ENCODE measurements around the gene UGT2B15.
"Not testable (repeated sequence)": the region's sequence is repeated elsewhere in the genome, so short reads cannot be mapped to it uniquely, and the experiment has no call there.

Gene UGT2B15

DNA sequence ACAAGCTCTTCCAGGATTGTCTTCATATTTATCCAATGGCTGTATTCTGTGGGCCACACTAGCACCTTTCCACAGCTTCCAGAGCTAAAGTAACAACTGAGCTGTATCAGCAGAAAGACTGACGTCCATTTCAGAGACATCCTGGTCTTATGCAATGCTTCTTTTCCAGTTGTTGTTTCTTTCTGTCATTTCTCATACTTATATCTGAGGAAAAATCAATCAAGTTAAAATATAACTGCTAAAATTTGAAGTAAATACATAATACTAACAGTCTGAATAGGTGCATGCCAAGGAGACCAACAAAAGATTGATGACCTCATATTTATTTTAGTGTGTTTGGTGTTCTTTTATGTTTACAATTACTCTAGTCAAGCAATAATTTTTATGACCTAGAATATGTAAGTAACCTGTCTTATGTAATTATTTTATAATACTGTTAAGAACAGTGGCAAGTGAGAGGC is at the start of gene UGT2B15:
Gene UGT2B15, minus strand, starts transcription at position 174 of the 461 bp plus-strand sequence. Its CDS starts 34 bp downstream, at position 140.
- H3K9me3 ChIP-seq (ENCODE audit: control insufficient read depth in 2 of 2, low read length in 2 of 2); H3K4me3 ChIP-seq (ENCODE audit: low read length in 2 of 2); H3K4me1 ChIP-seq (ENCODE audit: control insufficient read depth, insufficient read depth, low read length); H3K9ac ChIP-seq (ENCODE audit: low read length in 2 of 2); H3K27me3 ChIP-seq (ENCODE audit: control insufficient read depth in 1 of 2, insufficient read depth in 2 of 2, low read length in 2 of 2); H3K36me3 ChIP-seq (ENCODE audit: control insufficient read depth in 2 of 2, insufficient read depth in 2 of 2, low read length in 2 of 2); H3K27ac ChIP-seq (ENCODE audit: low read length): not testable (repeated sequence)

DNA sequence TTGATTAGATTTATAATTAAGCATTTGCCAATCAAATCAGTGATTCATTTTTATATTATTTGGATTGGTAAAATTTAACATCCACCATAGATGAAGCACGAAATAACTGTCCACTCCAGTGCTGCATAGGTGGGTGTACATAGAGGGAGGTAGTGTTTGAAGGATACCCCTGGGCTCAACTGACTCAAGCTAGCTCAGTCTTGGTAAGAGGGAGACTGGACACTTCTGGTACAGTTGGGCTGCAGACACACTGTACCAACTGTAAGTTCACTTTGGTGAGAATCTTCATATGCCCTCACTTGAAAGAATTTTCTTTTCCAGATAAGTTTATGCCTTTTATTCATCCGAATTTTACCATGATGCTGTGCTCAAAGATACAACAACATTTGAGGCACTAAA is 48.6 kb upstream of the UGT2B15 start:
- H3K4me1 ChIP-seq (ENCODE audit: control insufficient read depth, insufficient read depth, low read length) = no peaks in the 10 kb centered on the region
- H3K27ac ChIP-seq (ENCODE audit: low read length) = no peak overlapping the region
- no peak overlapping the region for H3K9ac ChIP-seq (ENCODE audit: low read length in 2 of 2)
- H3K36me3 ChIP-seq (ENCODE audit: control insufficient read depth in 2 of 2, insufficient read depth in 2 of 2, low read length in 2 of 2) = no peaks in the 10 kb centered on the region
- H3K27me3 ChIP-seq (ENCODE audit: control insufficient read depth in 1 of 2, insufficient read depth in 2 of 2, low read length in 2 of 2) = no peaks in the 10 kb centered on the region
- H3K9me3 ChIP-seq (ENCODE audit: control insufficient read depth in 2 of 2, low read length in 2 of 2) = peaks cover 0 to 2% of the 10 kb centered on the region in 2 donors
- H3K4me3 ChIP-seq (ENCODE audit: low read length in 2 of 2) = no peak overlapping the region

DNA sequence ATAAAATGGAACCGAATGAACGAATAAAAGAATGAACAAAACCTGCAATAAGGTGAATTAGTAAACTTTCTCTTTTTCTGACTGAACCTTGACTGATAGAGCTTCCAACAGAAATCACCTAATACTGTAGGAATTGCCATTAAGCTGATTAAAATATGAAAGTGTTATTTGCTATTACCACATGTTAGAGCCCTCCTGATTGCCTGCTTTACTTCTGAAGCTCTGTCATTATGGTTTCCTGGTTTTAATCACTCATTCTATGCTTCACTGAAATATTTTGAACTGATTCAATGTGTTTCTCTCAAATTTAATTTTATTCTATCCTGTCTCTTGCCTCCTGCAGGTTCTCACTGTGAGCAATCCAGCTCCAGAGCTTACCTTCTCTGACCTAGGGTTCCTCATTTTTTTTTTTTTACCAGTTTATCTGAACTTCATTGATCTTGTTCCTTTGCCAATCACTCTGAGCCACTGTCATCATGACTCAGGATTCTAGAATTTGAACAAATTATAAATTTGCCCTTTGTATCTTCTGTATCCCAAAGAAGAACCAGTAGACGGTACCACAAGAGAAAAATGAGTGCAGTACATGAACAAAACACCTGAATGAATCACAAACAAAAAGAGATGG is 48.1 kb upstream of the UGT2B15 start:
- Histone ChIP-seq H3K36me3 (ENCODE audit: control insufficient read depth in 2 of 2, insufficient read depth in 2 of 2, low read length in 2 of 2) (no peaks in the 10 kb centered on the region), H3K27ac (ENCODE audit: low read length) (no peak overlapping the region), H3K9me3 (ENCODE audit: control insufficient read depth in 2 of 2, low read length in 2 of 2) (peaks cover 0 to 2% of the 10 kb centered on the region in 2 donors), H3K9ac (ENCODE audit: low read length in 2 of 2) (no peak overlapping the region), H3K4me3 (ENCODE audit: low read length in 2 of 2) (no peak overlapping the region), H3K27me3 (ENCODE audit: control insufficient read depth in 1 of 2, insufficient read depth in 2 of 2, low read length in 2 of 2) (no peaks in the 10 kb centered on the region), H3K4me1 (ENCODE audit: control insufficient read depth, insufficient read depth, low read length) (no peaks in the 10 kb centered on the region)

DNA sequence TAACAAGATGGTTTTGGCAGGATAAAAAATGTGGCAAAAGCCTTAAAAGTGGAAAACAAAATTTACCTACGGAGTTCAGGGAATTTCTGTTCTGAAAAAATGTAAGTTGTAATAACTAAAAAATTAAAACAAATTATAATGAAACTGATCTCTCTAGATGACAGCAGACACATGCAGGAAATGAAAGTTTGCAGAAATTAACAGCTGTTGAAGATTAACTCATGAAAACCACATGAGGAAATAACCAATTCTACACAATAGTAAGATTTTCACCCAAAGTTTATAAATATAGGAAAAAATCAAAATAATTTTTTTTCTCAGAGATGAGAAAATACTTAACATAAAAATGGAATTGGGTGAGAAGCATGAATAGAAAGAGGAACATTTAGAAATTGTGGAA is 47.5 kb upstream of the UGT2B15 start:
- Histone ChIP-seq H3K4me3 (ENCODE audit: low read length in 2 of 2) (no peak overlapping the region), H3K27me3 (ENCODE audit: control insufficient read depth in 1 of 2, insufficient read depth in 2 of 2, low read length in 2 of 2) (no peaks in the 10 kb centered on the region), H3K4me1 (ENCODE audit: control insufficient read depth, insufficient read depth, low read length) (no peaks in the 10 kb centered on the region), H3K36me3 (ENCODE audit: control insufficient read depth in 2 of 2, insufficient read depth in 2 of 2, low read length in 2 of 2) (no peaks in the 10 kb centered on the region), H3K9me3 (ENCODE audit: control insufficient read depth in 2 of 2, low read length in 2 of 2) (peaks cover 0 to 2% of the 10 kb centered on the region in 2 donors), H3K9ac (ENCODE audit: low read length in 2 of 2) (no peak overlapping the region), H3K27ac (ENCODE audit: low read length) (no peak overlapping the region)

DNA sequence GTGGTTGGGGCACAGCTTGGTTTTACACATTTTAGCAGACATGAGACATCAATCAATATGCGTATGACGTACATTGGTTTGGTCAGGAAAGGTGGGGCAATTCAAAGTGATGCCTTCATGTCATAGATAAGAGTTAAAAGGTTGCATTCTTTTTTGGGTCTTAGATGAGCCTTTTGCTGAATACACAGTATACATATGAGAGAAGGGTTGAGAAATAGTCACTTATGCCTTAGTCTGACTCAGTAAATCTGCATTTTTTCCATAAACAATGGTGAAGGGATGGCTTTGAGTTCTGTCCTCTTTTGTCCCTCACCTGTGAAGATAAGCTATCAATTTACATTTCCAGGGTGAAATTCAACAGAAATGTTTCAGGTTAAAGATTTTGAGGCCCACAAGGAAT is 43.9 kb upstream of the UGT2B15 start:
- Histone ChIP-seq H3K4me3 (ENCODE audit: low read length in 2 of 2) (no peak overlapping the region), H3K9ac (ENCODE audit: low read length in 2 of 2) (no peak overlapping the region), H3K36me3 (ENCODE audit: control insufficient read depth in 2 of 2, insufficient read depth in 2 of 2, low read length in 2 of 2) (no peaks in the 10 kb centered on the region), H3K4me1 (ENCODE audit: control insufficient read depth, insufficient read depth, low read length) (no peaks in the 10 kb centered on the region), H3K27me3 (ENCODE audit: control insufficient read depth in 1 of 2, insufficient read depth in 2 of 2, low read length in 2 of 2) (no peaks in the 10 kb centered on the region), H3K27ac (ENCODE audit: low read length) (no peak overlapping the region), H3K9me3 (ENCODE audit: control insufficient read depth in 2 of 2, low read length in 2 of 2) (no peaks in the 10 kb centered on the region)

DNA sequence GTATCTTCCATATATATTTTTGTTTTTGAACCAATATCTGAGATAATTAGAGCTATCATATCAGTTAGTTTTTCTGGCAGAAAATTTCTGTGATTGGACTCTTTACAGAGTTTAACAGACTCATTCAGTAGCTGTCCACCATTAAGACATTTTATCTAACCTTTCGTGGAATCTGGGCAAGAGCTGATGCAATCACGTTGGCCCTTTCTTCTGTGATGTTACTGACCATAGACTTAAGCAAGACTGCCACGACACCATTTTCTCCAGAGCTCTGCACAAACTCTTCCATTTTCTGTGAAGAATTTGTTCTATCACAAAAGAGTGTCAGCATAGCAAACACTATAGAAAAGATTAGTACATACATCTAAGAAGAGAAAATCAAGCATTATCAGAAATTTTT is 41.8 kb upstream of the UGT2B15 start:
- Histone ChIP-seq H3K9me3 (ENCODE audit: control insufficient read depth in 2 of 2, low read length in 2 of 2) (no peaks in the 10 kb centered on the region), H3K36me3 (ENCODE audit: control insufficient read depth in 2 of 2, insufficient read depth in 2 of 2, low read length in 2 of 2) (no peaks in the 10 kb centered on the region), H3K27ac (ENCODE audit: low read length) (no peak overlapping the region), H3K27me3 (ENCODE audit: control insufficient read depth in 1 of 2, insufficient read depth in 2 of 2, low read length in 2 of 2) (no peaks in the 10 kb centered on the region), H3K4me1 (ENCODE audit: control insufficient read depth, insufficient read depth, low read length) (no peaks in the 10 kb centered on the region), H3K4me3 (ENCODE audit: low read length in 2 of 2) (no peak overlapping the region), H3K9ac (ENCODE audit: low read length in 2 of 2) (no peak overlapping the region)

DNA sequence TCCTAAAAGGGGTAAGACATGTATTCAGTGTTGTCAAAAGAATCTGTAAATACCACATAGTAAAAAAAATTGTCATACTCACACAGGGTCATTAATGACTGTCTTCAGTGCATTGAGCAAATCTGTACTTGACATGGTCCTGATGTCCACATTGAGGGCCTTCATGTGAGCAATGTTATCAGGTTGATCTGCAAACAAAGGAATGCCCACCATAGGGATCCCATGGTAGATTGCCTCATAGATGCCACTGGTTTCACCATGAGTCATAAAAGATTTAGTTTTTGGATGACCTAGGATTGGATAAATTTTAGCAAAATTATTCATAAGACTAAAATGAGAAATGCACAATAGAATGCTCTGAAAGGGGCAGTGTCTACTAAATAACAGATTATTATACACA is 38.1 kb upstream of the UGT2B15 start:
- Histone ChIP-seq H3K27ac (ENCODE audit: low read length) (no peak overlapping the region), H3K4me3 (ENCODE audit: low read length in 2 of 2) (no peak overlapping the region), H3K36me3 (ENCODE audit: control insufficient read depth in 2 of 2, insufficient read depth in 2 of 2, low read length in 2 of 2) (no peaks in the 10 kb centered on the region), H3K27me3 (ENCODE audit: control insufficient read depth in 1 of 2, insufficient read depth in 2 of 2, low read length in 2 of 2) (no peaks in the 10 kb centered on the region), H3K4me1 (ENCODE audit: control insufficient read depth, insufficient read depth, low read length) (no peaks in the 10 kb centered on the region), H3K9ac (ENCODE audit: low read length in 2 of 2) (no peak overlapping the region), H3K9me3 (ENCODE audit: control insufficient read depth in 2 of 2, low read length in 2 of 2) (no peaks in the 10 kb centered on the region)

DNA sequence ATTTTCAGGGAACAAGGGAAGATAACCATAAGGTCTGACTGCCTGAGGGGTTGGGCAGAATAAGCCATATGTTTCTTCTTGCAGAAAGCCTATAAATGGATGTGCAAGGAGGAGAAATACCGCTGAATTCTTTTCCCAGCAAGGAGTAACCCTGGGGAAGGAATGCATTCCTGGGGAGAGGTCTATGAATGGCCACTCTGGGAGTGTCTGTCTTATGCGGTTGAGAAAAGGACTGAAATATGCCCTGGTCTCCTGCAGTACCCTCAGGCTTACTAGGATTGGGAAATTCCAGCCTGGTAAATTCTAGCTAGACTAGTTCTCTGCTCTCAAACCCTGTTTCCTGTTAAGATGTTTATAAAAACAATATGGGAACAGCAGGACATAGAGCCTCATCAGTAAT is 32.7 kb upstream of the UGT2B15 start:
- H3K9ac ChIP-seq (ENCODE audit: low read length in 2 of 2); H3K9me3 ChIP-seq (ENCODE audit: control insufficient read depth in 2 of 2, low read length in 2 of 2); H3K4me1 ChIP-seq (ENCODE audit: control insufficient read depth, insufficient read depth, low read length); H3K27ac ChIP-seq (ENCODE audit: low read length); H3K4me3 ChIP-seq (ENCODE audit: low read length in 2 of 2); H3K27me3 ChIP-seq (ENCODE audit: control insufficient read depth in 1 of 2, insufficient read depth in 2 of 2, low read length in 2 of 2); H3K36me3 ChIP-seq (ENCODE audit: control insufficient read depth in 2 of 2, insufficient read depth in 2 of 2, low read length in 2 of 2): not testable (repeated sequence)

DNA sequence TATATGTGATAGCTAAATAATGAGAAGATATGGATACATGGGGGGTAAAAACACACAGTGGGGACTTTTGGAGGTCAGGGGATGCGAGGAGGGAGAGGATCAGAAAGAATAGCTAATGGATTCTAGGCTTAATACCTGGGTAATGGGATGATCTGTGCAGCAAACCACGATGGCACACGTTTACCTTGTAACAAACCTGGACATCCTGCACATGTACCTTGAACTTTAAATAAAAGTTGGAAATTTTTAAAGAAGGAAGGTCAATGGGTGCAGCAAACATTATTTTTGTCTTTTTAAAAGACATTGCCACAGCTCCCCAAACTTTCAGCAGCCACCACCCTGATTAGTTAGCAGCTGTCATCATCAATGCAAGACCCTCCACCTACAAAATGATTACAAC is 29.7 kb upstream of the UGT2B15 start:
- no peak overlapping the region for H3K27ac ChIP-seq (ENCODE audit: low read length)
- H3K27me3 ChIP-seq (ENCODE audit: control insufficient read depth in 1 of 2, insufficient read depth in 2 of 2, low read length in 2 of 2) = no peaks in the 10 kb centered on the region
- H3K36me3 ChIP-seq (ENCODE audit: control insufficient read depth in 2 of 2, insufficient read depth in 2 of 2, low read length in 2 of 2) = no peaks in the 10 kb centered on the region
- H3K9ac ChIP-seq (ENCODE audit: low read length in 2 of 2) = no peak overlapping the region
- H3K9me3 ChIP-seq (ENCODE audit: control insufficient read depth in 2 of 2, low read length in 2 of 2) = no peaks in the 10 kb centered on the region
- no peak overlapping the region for H3K4me3 ChIP-seq (ENCODE audit: low read length in 2 of 2)
- no peaks in the 10 kb centered on the region for H3K4me1 ChIP-seq (ENCODE audit: control insufficient read depth, insufficient read depth, low read length)

DNA sequence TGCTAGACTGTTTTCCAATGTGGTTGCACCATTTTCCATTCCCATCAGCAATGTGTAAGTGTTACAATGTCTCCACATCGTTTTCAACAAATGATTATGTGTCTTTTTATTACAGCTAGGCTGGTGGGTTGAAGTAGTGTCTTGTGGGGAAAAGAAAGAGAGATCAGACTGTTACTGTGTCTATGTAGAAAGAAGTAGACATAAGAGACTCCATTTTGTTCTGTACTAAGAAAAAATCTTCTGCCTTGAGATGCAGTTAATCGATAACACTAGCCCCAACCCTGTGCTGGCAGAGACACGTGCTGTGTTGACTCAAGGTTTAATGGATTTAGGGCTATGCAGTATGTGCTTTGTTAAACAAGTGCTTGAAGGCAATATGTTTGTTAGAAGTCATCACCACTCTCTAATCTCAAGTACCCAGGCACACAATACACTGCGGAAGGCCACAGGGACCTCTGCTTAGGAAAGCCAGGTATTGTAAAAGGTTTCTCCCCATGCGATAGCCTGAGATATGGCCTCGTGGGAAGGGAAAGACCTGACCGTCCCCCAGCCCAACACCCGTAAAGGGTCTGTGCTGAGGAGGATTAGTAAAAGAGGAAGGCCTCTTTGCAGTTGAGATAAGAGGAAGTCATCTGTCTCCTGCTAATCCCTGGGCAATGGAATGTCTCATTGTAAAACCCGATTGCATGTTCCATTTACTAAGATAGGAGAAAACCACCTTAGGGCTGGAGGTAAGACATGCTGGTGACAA is 23.0 kb upstream of the UGT2B15 start:
- Histone ChIP-seq H3K27me3 (ENCODE audit: control insufficient read depth in 1 of 2, insufficient read depth in 2 of 2, low read length in 2 of 2) (no peaks in the 10 kb centered on the region), H3K4me1 (ENCODE audit: control insufficient read depth, insufficient read depth, low read length) (no peaks in the 10 kb centered on the region), H3K9ac (ENCODE audit: low read length in 2 of 2) (no peak overlapping the region), H3K4me3 (ENCODE audit: low read length in 2 of 2) (no peak overlapping the region), H3K9me3 (ENCODE audit: control insufficient read depth in 2 of 2, low read length in 2 of 2) (peaks cover 0 to 5% of the 10 kb centered on the region in 2 donors), H3K27ac (ENCODE audit: low read length) (no peak overlapping the region), H3K36me3 (ENCODE audit: control insufficient read depth in 2 of 2, insufficient read depth in 2 of 2, low read length in 2 of 2) (no peaks in the 10 kb centered on the region)

DNA sequence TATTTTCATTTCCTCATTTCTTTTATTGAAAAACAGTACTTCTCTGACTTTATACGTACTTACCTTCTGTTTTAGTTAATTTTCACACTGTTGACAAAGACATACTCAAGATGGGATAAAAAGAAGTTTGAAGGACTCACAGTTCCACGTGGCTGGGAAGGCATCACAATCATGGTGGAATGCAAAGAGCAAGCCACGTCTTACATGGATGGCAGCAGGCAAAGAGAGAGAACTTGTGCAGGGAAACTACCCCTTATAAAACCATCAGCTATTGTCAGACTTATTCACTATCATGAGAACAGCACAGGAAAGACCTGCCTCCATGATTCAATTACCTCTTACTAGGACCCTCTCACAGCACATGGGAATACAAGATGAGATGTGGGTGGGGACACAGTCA is 20.7 kb upstream of the UGT2B15 start:
- H3K27me3 ChIP-seq (ENCODE audit: control insufficient read depth in 1 of 2, insufficient read depth in 2 of 2, low read length in 2 of 2) = no peaks in the 10 kb centered on the region
- H3K27ac ChIP-seq (ENCODE audit: low read length) = no peak overlapping the region
- no peak overlapping the region for H3K4me3 ChIP-seq (ENCODE audit: low read length in 2 of 2)
- H3K4me1 ChIP-seq (ENCODE audit: control insufficient read depth, insufficient read depth, low read length) = no peaks in the 10 kb centered on the region
- H3K9me3 ChIP-seq (ENCODE audit: control insufficient read depth in 2 of 2, low read length in 2 of 2) = peaks cover 0 to 5% of the 10 kb centered on the region in 2 donors
- H3K36me3 ChIP-seq (ENCODE audit: control insufficient read depth in 2 of 2, insufficient read depth in 2 of 2, low read length in 2 of 2) = no peaks in the 10 kb centered on the region
- no peak overlapping the region for H3K9ac ChIP-seq (ENCODE audit: low read length in 2 of 2)

All from stomach smooth muscle (tissue), 2 donors.